HG02759 (cell line): Measurements from ENCODE around the gene SF3A1.
"Not testable (repeated sequence)": the region's sequence is repeated elsewhere in the genome, so short reads cannot be mapped to it uniquely, and the experiment has no call there.

Experiments used
- ATAC-seq: cut with Tn5 transposase; IDR thresholded peaks from one replicate; pipeline ENCODE4 v1.9.1; 2021; ENCODE audit warnings: mild to moderate bottlenecking, moderate library complexity; ENCODE audit not compliant: unreplicated experiment

Gene SF3A1

GRCh38 chr22:30348809-30349208 is 7.9 kb downstream of the SF3A1 start:
- no peak for ATAC-seq

GRCh38 chr22:30348404-30348803 is 8.3 kb downstream of the SF3A1 start:
- no peak for ATAC-seq

GRCh38 chr22:30347255-30347892 is 9.3 kb downstream of the SF3A1 start:
- ATAC-seq = no peak

GRCh38 chr22:30344447-30345200 is 12.1 kb downstream of the SF3A1 start:
- ATAC-seq = no peak

GRCh38 chr22:30340911-30341685 is 15.6 kb downstream of the SF3A1 start:
- ATAC-seq = no peak

GRCh38 chr22:30338802-30339201 is 17.9 kb downstream of the SF3A1 start:
- ATAC-seq = no peak

GRCh38 chr22:30338341-30338740 is 18.4 kb downstream of the SF3A1 start:
- not testable (repeated sequence) for ATAC-seq

- ATAC-seq = no peak
Observed at GRCh38 chr22:30337461-30337778, 19.3 kb downstream of the SF3A1 start.

- ATAC-seq = no peak
Observed at GRCh38 chr22:30336752-30337460, 19.8 kb downstream of the SF3A1 start.

- ATAC-seq = no peak
Observed at GRCh38 chr22:30335236-30335635, 21.5 kb downstream of the SF3A1 start.

- ATAC-seq = no peak
Observed at GRCh38 chr22:30334646-30335045, 22.0 kb downstream of the SF3A1 start.

- ATAC-seq = no peak
Observed at GRCh38 chr22:30333707-30334087, 23.0 kb downstream of the SF3A1 start.

- no peak for ATAC-seq
Observed at GRCh38 chr22:30332994-30333706, 23.5 kb downstream of the SF3A1 start.

- ATAC-seq = no peak
Observed at GRCh38 chr22:30332551-30332950, 24.1 kb downstream of the SF3A1 start.

GRCh38 chr22:30328466-30329049 is 28.1 kb downstream of the SF3A1 start:
- ATAC-seq = no peak

- ATAC-seq = no peak
Observed at GRCh38 chr22:30327864-30328345, 28.8 kb downstream of the SF3A1 start.

GRCh38 chr22:30326706-30327362 is 29.9 kb downstream of the SF3A1 start, which contains the start of gene TBC1D10A:
Gene TBC1D10A, minus strand, starts transcription at chr22:30326941. Its CDS starts 60 bp downstream, at chr22:30326881.
- ATAC-seq = peak; percentile 88

- peak; percentile 30 for ATAC-seq
Observed at GRCh38 chr22:30326255-30326705, 30.4 kb downstream of the SF3A1 start.

GRCh38 chr22:30325724-30326254 is 30.9 kb downstream of the SF3A1 start:
- ATAC-seq = no peak
